HG02981 (cell line): ENCODE data around the gene HRH1.

Experiments used
- ATAC-seq: cut with Tn5 transposase; IDR thresholded peaks from one replicate; pipeline ENCODE4 v1.9.1; 2021; ENCODE audit warnings: mild to moderate bottlenecking, moderate library complexity; ENCODE audit not compliant: unreplicated experiment

The HRH1 gene

DNA sequence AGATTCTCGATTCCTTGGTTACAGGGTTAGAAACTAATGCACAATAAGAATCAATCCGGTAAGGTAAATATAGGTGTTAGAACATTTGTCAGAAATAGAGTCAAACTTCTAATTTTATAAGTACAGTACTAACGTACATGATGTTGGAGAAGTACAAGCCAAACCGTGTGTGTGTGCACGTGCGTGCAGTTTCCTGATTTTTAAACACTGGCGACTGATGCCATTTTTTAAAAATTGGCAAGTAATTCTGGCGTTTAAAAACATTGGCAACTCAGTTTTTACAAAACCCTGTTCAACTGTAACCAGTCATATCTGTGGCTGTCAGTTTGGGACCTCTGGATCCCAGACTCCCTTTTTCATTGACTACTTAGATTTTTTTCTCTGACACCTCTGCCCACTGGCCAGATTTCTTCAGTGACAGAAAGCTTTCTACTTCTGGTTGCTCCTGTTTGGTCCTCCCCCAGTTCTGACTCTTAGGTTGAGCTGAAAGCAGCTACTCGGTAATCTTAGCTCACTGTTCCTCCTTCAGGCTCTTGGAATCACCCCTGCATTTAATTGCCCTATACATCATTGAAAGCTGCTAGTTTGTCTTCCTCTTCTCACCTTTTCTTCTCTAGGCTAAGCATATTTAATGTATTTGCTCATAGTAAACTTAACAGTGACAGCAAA is 118.7 kb downstream of the HRH1 start:
- no peak for ATAC-seq

DNA sequence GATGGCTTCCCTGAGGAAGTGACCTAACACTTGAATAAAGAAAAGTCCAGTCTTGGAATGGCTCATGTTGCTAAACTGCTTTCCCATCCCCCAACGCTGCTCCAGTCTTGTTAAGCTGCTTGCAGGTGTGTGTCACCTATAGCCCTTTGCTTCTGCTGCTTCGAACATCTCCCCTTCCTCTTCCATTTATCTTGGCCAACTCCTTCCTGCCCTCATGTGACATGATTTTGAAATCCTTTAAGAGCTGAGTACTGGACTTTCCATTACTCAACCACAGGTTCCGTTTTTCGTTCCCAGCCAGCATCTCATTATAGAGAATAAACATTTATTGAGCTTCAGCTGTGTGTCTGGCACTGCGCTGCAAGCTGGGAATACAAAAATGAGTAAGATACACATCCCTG is 119.6 kb downstream of the HRH1 start:
- no peak for ATAC-seq

- ATAC-seq = no peak
These were observed 120.4 kb downstream of the HRH1 start for GRCh38 chr3:11274566-11275142.

GRCh38 chr3:11275926-11276325 is 121.6 kb downstream of the HRH1 start:
- no peak for ATAC-seq

GRCh38 chr3:11276901-11277300 is 122.6 kb downstream of the HRH1 start:
- ATAC-seq = no peak

DNA sequence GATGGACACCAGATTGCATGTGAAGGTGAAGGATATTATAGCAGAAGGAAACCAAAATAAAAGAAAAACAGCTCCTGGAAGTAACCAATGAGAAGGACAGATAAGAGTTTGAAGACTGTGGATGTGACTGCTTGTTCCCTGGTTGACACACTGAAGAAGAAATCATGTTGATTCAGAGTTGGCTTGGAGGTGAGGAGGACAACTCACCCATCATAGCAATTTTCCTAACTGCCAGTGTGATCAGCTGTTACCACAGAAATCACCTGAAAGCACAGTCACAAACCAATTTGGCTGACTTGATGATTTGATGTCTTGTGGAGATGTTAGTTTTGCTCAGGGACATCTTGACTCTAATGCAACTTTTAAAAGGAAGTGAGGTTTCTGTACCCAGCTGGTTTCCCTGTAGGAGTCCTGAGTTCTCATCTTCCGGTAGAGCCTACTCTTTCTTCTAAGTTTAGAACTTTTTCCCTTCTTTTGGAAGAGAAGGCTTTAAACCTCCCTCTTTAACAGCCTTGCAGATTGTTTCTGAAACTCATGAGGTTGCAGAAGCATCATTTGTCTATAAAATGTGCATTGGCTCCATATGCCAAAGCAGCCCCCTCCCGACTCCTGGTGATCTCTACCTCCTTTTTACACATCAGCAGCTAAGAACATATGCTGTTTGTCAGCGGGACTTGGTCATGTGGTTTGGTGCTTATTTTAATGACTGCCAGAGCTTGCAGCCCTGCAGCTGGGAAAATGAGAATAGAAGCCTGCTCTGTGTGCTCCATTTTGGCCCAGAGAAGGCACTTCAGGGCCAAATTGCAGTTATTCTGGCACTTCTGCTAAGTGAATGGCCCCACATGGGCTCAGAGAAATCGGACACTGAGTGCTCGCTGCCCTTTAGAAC is 128.2 kb downstream of the HRH1 start:
- no peak for ATAC-seq

GRCh38 chr3:11283139-11283475 is 128.8 kb downstream of the HRH1 start:
- no peak for ATAC-seq

DNA sequence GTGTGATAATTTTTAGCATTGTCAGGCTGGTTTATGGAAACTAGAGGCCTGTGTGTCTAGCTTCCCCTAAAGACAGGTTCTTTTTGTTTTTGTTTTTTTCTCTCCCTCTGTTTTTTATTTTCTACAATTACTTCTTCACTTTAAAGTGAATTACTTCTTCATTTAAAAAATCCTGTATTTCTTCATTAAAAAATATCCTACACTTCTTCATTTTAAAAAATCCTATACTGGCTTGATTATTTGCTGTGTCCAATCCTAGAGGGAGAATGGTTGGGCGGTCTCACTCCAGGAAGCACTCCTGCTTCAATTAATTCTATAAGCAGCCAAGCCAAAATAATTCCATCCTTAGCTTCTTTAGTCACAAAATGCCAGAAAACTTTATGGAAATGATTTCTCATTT is 129.7 kb downstream of the HRH1 start:
- no peak for ATAC-seq

DNA sequence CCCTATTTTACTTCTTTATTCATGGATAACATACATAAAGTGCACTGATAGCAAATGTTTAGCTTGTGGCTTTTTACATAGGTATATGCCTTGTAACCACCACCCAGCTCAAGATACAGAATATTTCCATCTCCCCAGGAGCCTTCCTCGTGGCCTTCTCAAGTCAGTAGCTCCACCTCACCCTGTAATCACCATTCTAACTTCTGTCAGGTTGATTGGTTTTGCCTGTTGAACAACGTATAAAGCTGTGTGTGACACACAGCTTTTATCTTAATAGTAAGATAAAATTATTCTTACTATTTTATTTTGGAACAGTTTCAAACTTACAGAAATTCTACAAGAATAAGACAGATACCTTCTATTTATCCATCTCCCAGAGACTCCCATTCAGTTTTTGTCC is 131.2 kb downstream of the HRH1 start:
- no peak for ATAC-seq

- no peak for ATAC-seq
These were observed 133.1 kb downstream of the HRH1 start for GRCh38 chr3:11287404-11287803.

- ATAC-seq = no peak
These were observed 133.8 kb downstream of the HRH1 start for GRCh38 chr3:11288021-11288491.

GRCh38 chr3:11288786-11289637 is 134.7 kb downstream of the HRH1 start:
- ATAC-seq = peak; percentile 67

- ATAC-seq = no peak
These were observed 135.6 kb downstream of the HRH1 start for GRCh38 chr3:11289864-11290263.

GRCh38 chr3:11290743-11291680 is 136.7 kb downstream of the HRH1 start:
- peak; percentile 42 for ATAC-seq

DNA sequence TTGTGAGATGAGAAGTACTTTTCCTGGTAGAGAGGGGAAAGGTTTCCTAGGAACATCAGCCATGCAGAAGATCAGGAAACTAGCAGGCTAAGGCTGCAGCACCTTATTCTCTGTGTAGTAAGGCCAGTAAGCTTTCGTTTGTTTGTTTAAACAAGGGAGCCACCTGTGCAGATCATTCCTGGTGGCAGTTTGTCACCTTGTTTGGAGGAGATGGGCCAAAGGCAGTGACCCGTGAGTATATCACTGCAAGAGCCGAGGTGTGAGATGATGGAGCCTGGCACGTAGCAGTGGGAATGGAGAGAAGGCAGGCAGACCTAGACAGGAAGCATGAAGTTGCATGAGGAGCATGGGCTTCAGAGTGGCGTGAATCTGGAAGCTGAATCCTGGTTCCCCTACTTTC is 137.5 kb downstream of the HRH1 start:
- no peak for ATAC-seq

DNA sequence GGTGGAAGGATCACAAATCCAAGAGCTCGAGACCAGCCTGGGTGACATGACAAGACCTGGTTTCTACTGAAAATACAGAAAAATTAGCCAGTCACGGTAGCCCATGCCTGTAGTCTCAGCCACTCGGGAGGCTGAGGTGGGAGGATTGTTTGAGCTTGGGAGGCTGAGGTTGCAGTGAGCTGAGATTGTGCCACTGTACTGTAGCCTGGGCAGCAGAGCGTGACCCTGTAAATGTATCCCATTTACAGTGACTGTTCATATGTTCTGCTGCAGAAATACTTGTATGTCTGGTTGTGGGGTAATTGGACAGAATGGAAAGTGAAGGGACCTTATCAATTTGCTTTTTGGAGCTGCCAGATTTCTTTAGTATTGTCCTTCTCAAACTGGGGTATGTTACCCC is 142.8 kb downstream of the HRH1 start:
- ATAC-seq = no peak

GRCh38 chr3:11300970-11301369 is 146.7 kb downstream of the HRH1 start:
- ATAC-seq = peak; percentile 96

DNA sequence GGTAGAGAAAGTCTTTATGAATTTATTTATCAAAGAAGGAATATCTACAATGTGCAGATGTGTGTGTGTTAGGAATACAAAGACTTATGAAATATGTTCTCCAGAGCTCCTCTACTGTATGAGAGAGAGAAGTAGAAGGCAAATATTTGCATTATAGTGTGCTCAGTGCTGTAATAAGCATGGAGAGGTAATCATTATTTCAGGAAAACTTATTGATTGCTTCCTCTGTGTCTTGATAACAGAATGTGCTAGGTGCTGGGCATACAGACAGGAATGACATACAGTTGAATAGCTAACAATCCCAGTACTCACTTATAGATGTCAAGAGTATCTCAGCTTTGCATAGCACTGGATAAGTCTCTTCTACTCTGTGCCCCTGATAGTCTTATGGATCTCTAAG is 148.2 kb downstream of the HRH1 start:
- no peak for ATAC-seq

- no peak for ATAC-seq
These were observed 149.9 kb downstream of the HRH1 start for GRCh38 chr3:11304175-11304574.

DNA sequence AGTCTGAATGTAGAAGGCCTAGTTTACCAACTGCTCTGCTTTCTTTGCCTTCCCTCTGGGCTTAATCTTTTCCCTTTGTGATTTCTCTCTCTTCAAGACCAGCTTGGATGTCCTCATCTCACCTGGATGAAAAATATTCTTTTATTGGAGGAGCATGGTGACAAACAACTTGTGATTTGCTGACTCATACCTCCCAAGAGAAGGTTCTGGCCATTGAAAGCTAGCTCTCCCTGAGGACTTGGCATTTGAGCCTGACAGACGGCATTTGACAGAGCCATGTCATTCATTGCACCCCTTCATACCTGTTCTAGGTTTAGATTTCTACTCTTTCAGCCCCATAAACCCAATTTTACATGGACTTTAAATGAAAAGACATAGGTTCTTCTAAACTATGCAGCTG is 151.2 kb downstream of the HRH1 start:
- no peak for ATAC-seq
